NCI-H128 (cell line): Measurements from ENCODE around the gene ZNF541.

Source experiments
- DNase-seq: peaks from one replicate; lab custom pipeline; 2025; ENCODE audit not compliant: unreplicated experiment; lab: John Stamatoyannopoulos, UW

Gene ZNF541, protein sequence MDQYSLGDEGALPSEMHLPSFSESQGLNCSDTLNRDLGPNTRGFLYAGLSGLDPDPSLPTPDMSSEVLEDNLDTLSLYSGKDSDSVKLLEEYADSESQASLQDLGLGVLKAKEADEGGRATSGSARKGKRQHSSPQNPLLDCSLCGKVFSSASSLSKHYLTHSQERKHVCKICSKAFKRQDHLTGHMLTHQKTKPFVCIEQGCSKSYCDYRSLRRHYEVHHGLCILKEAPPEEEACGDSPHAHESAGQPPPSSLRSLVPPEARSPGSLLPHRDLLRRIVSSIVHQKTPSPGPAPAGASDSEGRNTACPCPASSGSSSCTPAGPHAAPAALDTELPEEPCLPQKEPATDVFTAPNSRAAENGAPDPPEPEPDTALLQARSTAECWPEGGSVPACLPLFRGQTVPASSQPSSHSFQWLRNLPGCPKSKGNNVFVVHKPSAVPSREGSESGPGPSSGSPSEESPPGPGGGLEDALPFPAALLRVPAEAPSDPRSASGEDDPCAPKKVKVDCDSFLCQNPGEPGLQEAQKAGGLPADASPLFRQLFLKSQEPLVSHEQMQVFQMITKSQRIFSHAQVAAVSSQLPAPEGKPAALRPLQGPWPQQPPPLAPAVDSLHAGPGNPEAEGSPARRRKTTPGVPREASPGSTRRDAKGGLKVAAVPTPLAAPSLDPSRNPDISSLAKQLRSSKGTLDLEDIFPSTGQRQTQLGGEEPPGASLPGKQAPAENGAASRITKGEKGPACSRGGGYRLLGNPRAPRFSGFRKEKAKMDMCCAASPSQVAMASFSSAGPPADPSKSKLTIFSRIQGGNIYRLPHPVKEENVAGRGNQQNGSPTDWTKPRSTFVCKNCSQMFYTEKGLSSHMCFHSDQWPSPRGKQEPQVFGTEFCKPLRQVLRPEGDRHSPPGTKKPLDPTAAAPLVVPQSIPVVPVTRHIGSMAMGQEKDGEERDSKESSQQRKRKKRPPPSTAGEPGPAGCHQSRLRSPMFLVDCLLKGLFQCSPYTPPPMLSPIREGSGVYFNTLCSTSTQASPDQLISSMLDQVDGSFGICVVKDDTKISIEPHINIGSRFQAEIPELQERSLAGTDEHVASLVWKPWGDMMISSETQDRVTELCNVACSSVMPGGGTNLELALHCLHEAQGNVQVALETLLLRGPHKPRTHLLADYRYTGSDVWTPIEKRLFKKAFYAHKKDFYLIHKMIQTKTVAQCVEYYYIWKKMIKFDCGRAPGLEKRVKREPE (N-terminal part only)

DNA sequence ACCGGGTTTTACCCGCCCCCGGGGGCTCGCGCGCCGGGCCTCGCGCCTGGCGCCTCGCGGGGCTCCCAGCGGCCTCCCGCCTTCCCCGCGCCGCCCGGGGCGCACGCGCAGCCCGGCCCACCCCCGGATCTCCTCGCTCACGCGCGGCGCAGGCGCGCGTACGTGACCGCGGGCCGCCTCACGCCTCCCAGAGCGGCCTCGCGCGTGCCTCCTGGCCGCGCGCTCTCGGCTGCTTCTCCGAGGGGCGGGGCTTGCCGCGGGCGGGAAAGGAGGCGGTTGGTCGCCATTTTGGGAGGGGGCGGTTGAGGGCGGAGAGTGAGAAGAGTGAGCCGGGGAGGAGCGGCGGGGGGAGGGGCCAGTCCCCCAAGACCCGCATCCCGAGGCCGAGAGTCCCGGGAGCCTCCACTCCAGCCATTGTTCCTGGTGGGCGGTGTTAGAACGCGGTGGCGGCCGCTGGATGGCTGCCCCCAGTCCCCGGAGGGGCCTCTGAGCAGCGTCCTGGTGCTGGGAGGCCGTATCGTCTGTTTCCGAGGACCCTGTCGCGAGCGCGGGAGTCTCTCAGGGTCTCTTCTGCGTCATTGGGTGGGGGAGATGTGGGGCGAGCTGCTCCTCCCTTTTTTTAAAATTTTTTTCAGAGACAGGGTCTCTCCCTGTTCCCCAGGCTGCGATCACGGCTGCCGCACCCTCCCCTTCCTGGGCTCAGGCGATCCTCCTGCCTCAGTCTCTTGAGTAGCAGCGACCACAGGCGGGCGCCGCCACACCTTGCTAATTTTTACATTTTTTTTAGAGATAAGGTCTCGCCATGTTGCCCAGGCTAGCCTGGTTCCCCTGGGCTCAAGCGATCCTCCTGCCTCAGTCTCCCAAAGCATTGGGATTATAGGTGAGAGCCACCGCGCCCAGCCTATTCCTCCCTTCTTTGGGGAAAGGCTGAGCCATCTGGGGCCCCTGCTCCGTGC, at the start of gene ZNF541:
Gene ZNF541, minus strand, starts transcription at position 78 of the 956 bp plus-strand sequence. CDS start 17,292 bp downstream, outside the sequence.
- DNase-seq, result no peak

DNA sequence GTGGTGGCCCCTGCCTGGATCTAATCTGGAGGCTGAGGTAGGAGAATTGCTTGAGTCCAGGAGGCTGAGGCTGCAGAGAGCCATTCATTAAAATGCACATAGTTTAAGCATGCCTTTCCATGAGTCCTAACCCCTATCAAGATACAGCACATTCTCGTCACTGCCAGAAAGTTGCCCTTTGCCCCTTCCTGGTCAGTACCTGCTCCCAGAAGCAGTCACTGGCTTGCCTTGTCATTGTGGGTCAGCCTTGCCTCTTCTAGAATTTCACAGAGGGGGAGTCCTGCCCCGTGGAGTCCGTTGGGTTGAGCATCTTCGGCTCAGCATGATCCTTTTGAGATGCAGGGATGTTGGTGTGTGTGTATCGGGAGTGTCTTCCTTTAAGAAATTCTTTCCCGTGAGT, 46.8 kb upstream of the ZNF541 start:
- no peak for DNase-seq

DNA sequence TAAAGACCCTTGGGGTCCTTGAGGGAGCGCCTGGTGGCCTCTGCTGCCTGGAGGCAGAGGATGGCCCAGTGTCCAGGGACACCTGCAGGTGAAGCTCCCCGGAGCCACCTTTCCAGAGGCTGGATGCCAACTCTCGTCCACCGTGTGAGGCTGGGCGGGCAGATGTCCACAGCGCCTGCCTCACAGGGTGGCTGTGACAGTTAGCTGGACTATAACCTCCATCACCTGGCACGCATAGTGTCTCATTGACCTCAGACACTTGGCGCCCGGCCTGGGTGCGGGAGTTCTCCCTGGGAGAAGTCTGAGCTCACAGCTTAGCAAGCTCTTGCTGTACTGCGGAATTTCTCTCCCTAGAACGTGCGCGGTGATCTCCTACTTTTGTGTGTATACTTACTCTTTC, 45.8 kb upstream of the ZNF541 start:
- DNase-seq, result no peak

DNA sequence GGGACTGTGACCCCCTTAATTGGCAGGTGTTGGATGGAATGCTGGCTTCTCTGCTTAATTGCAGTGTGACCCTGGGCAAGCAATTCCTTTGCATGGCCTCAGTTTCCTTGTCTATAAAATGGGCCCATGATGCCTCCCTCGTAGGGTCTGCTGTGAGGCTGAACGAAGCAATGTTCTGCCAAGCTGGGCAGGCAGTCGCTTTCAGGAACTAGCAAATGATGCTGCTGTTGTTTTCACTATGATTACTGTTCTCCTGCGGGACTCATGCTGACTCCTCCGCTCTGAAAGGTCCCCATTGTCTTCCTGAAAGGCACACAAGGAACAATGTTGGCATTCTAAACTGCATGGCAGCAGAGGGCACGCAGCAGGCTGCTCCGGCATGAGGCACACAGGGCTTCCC, 42.8 kb upstream of the ZNF541 start:
- no peak for DNase-seq

DNA sequence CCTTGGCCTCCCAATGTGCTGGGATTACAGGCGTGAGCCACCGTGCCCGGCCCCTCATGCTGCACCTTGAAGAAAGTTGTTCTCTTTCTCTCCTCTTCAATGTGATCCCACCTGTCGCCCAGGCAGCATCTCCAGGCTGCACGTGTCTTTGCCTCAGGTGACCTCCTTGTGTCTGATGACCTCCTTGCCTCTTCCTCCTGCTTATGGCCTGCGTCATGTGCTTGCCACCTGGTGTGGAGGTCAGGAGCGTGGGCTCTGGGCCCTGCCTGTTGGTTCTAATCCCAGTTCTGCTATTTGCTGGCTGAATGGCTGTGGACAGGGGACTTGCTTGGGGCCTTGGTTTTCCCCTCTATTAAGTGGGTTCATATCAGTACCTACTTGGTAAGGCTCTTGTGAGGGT, 42.3 kb upstream of the ZNF541 start:
- DNase-seq, result no peak

DNA sequence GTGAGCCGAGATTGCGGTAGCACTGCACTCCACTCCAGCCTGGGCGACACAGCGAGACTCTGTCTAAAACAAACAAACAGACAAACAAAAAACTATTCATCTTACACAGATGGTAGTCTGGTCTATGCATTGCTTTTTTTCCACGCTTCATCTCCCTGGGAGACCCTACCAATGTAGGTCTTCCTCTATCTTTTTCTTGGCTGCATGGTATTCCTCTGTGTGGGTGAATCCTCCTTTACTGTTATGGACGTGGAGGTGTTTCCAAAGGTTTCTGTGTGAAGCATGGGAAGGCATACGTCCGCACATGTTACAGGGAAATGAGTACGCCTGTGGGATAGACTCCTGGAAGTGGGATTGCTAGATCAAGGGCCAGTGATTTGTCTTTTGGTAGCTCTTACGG, 41.6 kb upstream of the ZNF541 start:
- no peak for DNase-seq

DNA sequence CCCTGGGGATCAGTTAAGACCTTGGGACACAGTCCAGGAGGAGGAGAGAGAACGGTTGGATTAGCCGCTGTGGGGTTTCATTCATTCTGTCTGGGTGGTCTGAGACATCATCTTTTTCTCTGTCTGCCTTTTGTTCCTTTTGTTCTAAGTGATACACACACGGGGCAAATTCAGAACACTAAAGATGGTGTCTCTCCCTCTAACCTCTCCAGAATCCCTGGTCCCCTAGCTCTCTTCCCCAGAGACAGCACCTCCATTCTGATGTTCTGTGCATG, 41.0 kb upstream of the ZNF541 start:
- no peak for DNase-seq

DNA sequence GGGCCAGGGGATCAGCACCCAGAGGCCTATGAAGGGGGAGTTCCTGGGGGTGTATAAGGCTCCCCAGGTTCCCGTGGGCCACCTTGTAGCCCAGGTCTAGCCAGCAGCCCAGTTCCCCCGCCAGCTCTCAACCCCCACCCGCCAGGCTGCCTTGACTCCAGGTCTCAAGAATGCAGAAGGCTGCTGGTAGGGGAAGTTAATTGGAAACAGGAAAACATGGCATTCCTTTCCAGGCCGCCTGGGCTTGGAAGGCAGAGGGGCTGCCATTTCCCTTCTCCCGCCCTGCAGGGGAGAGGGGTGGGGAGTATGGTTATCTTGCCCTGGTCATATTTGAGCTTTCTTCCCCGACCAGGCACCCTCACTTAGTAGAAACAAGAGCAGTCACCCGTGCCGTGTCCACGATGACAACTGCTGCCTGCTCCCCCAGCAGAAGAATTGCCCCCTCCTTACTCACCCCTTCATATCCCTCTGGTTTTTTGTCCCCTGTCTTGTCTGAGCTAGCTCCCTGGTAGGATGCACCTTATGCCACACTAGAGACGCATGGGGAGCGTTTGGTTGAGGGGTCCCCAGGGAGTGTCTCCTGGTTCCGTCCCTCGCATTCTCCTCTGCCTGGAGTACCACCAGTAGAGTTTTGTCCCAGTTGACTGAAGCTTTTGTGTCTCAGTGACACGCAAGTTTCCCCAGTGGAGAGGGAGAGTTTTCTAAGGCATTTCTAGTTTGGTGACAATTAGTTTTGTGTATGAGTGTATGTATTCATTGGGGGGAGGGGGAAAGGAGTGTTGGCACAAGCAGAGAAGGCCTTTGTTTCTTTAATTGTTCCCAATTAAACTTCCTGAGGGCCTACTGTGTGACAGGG, 40.4 kb upstream of the ZNF541 start:
- DNase-seq, result no peak

DNA sequence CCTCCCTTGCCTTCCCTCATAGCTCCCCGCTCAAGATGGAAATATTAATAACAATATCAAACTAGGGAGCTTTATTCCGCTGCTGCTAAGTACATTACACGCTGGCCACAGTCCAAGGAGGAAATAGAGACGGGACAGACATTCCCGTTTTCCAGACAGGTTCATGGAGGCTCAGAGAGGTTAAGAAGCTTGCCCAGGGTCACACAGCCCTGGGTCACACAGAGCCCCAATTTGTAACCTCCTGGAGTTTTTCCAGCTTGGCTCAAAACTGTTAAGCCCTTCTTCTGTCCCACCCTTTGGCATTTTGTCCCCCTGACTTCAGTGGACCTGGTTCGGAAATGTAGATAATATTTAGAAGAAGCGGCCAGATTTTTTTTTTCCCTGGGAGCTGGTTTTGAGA, 38.0 kb upstream of the ZNF541 start:
- no peak for DNase-seq

DNA sequence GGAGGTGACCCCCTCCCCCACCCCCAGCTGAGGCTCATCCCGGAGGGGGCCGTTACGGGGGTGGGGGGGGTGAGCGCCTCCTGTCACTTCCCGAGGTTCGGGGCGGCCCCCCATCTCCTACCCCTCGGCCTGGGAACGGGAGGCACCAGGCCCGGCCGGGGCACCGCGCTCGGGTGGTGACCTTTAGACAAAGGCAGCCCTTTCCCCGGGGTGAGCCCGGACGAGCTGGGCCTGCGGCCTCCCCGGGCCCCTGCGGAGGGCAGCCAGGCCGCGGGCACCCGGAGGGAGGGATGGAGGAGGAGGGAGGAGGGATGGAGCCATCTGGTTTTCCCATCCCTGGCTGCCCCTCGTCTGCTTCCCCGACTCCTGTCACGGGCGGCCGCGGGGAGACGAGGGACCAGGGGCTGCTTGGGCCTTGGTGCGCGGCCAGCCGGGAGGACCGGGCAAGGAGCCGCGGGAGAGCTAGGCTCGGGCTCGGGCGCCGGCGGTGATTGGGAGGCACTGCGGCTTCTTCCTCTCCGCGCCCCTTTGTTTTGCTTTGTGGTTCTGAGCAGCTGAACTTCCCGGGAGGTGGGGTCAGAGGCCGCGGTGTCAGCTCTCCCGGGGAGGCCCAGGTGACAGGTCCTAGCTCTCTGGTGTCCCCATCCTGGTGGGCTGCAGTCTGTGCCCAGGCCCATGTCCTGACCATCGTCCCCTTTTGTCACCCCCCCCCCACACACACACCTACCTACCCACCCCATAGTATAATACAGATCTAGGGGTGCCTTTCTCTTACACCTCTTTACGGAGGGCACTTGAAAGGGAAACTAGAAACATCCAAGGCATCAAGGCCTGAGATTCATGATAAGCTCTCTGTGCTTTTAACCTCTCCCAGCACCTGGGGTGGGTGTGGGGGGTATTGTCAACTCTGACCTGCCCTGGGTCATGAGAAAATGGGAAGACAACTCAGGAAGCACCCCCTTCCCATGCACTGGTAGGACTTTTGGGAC, 37.3 kb upstream of the ZNF541 start:
- DNase-seq, result no peak

DNA sequence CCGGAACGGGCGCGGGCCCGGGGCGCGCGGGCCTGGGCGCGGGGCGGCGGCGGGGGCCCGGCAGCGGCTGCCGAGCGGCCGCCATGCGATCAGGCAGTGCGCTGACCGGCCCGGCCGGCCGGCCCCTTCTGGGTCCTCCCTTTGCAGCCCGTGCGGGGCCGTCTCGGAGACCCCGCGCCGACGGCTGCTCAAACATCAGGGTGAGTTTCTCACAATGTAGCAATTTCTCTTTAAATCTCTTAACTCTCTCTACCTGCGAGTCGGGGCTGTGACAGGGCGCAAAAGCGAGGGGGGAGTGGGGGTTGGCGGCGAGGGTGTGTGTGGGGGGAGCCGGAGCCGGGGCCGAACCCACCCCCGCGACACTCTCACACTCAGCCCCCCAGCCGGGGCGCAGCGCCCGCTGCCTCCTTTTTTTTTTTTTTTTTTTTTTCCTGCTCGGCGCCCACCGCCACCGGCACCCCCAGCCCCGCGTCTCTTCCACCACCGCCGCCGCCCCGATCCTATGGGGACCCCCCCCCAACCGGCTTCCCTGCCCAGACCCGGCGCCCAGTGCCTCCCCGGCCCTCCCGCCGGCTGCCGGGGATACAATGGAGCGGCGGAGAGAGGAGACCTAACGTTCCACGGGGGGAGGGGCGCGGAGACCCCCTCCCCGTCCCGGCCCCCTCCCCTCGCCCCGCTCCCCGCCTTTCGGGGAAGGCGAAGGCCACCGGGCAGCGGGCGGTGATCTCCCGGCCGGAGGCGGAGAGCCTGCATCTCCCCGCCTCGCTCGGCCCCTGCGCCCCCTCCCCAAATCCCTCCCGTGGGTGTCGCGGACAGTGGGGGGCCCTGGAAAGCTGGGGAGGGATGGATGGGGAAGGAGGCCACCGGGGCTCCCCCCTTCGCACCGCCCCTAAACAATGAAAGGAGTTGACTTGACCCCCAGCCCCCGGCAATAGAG, 36.3 kb upstream of the ZNF541 start, which contains the start of gene BICRA:
Gene BICRA, plus strand, starts transcription at position 166 of the 937 bp plus-strand sequence. CDS start 64,441 bp downstream, outside the sequence.
- DNase-seq, result peak; percentile 66

DNA sequence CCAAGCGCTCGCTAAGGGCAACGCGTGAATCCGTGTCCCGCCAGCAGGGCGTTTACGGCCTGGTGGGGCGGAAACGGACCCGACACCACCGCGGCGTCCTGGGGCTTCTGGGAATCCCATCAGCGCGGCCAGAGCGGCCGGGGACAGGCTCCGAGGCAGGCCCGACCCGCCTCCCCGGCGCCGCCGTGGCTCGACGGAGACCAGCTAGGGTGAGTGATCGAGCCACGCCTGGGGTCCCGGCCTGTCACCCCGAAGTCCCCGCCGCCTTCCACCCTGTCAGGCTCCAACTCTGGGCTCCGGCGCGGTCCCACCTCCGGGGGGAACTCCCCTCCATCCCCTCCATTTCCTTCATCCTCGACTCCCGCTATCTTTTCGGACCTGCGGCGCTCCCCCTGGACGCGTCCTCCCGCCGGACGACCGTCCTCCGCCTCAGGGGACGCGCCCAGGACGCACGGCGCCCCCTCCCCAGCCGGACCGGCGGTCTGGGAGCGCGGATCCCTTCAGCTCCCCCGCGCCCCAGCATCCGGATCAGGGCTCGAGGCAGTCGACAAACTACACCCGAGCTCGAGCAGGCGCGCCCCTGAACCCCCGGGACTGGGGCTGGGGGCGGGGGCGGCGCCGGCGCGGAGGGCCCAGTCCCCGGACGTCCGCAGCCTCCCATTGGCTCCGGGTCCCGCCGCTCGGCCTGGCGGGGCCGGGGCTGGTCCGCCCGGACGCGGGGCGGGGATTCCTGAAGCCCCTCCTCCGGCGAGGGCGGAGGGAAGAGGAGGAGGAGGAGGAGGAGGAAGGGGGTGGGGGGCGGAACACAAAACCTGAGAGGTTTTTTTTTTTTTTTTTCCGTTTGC, 35.3 kb upstream of the ZNF541 start:
- peak; percentile 87 for DNase-seq

DNA sequence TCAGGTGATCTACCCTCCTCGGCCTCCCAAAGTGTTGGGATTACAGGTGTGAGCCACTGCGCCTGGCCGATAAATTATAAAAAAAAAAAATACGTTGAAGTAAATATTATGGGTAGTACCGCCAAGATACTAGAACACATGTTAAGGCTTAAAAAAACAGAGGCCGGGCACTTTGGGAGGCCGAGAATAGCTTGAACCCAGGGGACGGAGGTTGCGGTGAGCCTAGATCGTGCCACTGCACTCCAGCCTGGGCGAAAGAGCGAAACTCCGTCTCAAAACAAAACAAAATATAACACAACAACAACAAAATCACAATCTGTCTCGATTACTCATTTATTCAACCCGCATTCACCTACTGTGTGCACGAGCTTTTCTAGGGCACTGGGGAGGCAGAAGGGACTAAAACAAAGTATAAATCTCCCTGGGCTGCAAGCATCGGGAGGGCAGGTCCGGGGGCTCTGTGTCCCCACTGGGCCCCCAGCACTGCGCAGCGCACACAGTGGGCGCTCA, 34.7 kb upstream of the ZNF541 start:
- DNase-seq, result no peak

DNA sequence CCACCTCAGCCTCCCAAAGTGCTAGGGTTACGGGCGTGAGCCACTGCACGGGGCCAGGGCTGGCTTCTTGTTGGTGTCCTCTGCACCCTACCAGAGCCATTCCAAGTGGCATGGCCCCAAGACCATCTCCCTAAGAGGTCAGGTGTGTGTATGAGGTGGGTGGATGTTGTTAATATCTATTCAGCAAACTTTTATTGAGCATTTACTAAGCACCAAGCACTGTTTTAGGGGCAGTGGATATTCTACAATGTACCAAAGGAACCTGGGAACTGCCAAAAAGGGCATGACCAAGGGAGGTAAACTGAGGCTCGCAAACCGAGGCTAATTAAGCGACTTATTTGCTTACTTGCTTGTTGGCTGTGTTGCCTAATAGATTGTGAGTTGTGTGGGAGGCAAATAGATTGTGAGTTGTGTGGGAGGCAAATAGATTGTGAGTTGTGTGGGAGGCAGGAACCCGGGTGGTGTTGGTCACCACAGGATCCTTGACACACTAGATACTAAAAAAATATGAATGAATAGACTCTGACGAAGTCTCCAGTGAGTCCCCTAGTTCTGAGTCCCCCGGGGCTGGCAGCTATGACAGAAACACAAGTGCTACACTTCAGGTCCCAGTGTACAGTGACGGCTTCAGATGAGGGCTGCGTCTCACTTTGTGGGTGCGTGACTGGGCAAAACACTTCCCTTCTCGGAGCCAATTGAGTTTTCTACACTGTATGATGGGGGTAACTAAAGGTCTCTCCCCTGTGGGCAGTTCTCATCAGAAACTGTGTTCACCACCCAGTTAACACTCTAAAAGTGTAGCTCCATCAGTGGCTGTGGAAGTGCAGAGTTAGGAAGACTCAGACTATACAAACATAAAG, 31.0 kb upstream of the ZNF541 start:
- no peak for DNase-seq
